GM21423 (cell line): ENCODE results near the gene CAMK2D.
"Not testable (repeated sequence)": the region's sequence is repeated elsewhere in the genome, so short reads cannot be mapped to it uniquely, and the experiment has no call there.

ENCODE experiments used
- ATAC-seq: cut with Tn5 transposase; IDR thresholded peaks from one replicate; pipeline ENCODE4 v1.9.1; 2021; ENCODE audit warnings: mild to moderate bottlenecking, moderate library complexity; ENCODE audit not compliant: unreplicated experiment

Gene CAMK2D

GRCh38 chr4:113763923-113764322 is 2.4 kb upstream of the CAMK2D start:
- not testable (repeated sequence) for ATAC-seq

GRCh38 chr4:113763029-113763285 is 1.4 kb upstream of the CAMK2D start:
- no peak for ATAC-seq

GRCh38 chr4:113762186-113763028 is 869 bp upstream of the CAMK2D start:
- peak; percentile 61 for ATAC-seq

- peak; percentile 19 for ATAC-seq
These were observed 531 bp downstream of the CAMK2D start for GRCh38 chr4:113760795-113761619.

GRCh38 chr4:113760094-113760794 is 1.3 kb downstream of the CAMK2D start:
- ATAC-seq: no peak

- ATAC-seq: no peak
These were observed 1.8 kb downstream of the CAMK2D start for GRCh38 chr4:113759696-113760093.

- no peak for ATAC-seq
These were observed 3.2 kb downstream of the CAMK2D start for GRCh38 chr4:113758372-113758771.

- ATAC-seq: no peak
These were observed 4.1 kb downstream of the CAMK2D start for GRCh38 chr4:113757486-113757885.

GRCh38 chr4:113756005-113756410 is 5.5 kb downstream of the CAMK2D start:
- ATAC-seq: peak; percentile 84

GRCh38 chr4:113750734-113751133 is 10.8 kb downstream of the CAMK2D start:
- no peak for ATAC-seq

GRCh38 chr4:113750296-113750695 is 11.2 kb downstream of the CAMK2D start:
- ATAC-seq: no peak

GRCh38 chr4:113749178-113749577 is 12.4 kb downstream of the CAMK2D start:
- ATAC-seq: no peak

GRCh38 chr4:113747949-113748348 is 13.6 kb downstream of the CAMK2D start:
- ATAC-seq: no peak

- no peak for ATAC-seq
These were observed 15.8 kb downstream of the CAMK2D start for GRCh38 chr4:113745711-113746110.

- no peak for ATAC-seq
These were observed 16.8 kb downstream of the CAMK2D start for GRCh38 chr4:113744667-113745240.

- no peak for ATAC-seq
These were observed 17.8 kb downstream of the CAMK2D start for GRCh38 chr4:113743690-113744089.

GRCh38 chr4:113742643-113743042 is 18.9 kb downstream of the CAMK2D start:
- no peak for ATAC-seq

GRCh38 chr4:113741956-113742355 is 19.6 kb downstream of the CAMK2D start:
- no peak for ATAC-seq

- ATAC-seq: no peak
These were observed 20.6 kb downstream of the CAMK2D start for GRCh38 chr4:113740857-113741379.

- ATAC-seq: no peak
These were observed 22.3 kb downstream of the CAMK2D start for GRCh38 chr4:113739197-113739596.

- no peak for ATAC-seq
These were observed 23.3 kb downstream of the CAMK2D start for GRCh38 chr4:113738251-113738650.
